DOHH2 (cell line): ENCODE measurements around the gene ROBO2.

ENCODE experiments used
- CTCF ChIP-seq: fragments of 200-600 bp; sonication (generic); IDR thresholded peaks from one replicate; pipeline ENCODE4 v1.5.1; 2014; ENCODE audit warnings: antibody characterized with exemption, mild to moderate bottlenecking, low read depth, low read length; ENCODE audit not compliant: poor library complexity, severe bottlenecking
- EZH2phosphoT487 ChIP-seq: fragments of 200-600 bp; sonication (generic); IDR thresholded peaks from 2 replicates; pipeline ENCODE4 v1.6.1; 2017; ENCODE audit warnings: borderline replicate concordance, mild to moderate bottlenecking, antibody characterized with exemption, low read length, moderate library complexity, mixed read lengths

- TF ChIP-seq CTCF = no peak
- TF ChIP-seq EZH2phosphoT487 = no peak
Measured at GRCh38 chr3:77524463-77524862, 484.6 kb downstream of the ROBO2 start.
